ENCODE results near the gene FCN1.

FCN1 gene

GRCh38 chr9:134945509-134946275, 28.0 kb upstream of the FCN1 start:
- no peaks in the 10 kb centered on the region for H3K79me2 ChIP-seq
- H3K27ac ChIP-seq = no peak overlapping the region
- H3K9me3 ChIP-seq (ENCODE audit: control insufficient read depth, low read length) = no peaks in the 10 kb centered on the region
- H2AFZ ChIP-seq = no peak overlapping the region
- no peak for TF ChIP-seq CTCF (IDR thresholded peaks at IDR 0.05)
- H3K4me1 ChIP-seq = no peaks in the 10 kb centered on the region
- no peaks in the 10 kb centered on the region for H3K36me3 ChIP-seq (ENCODE audit: control insufficient read depth, insufficient read depth, low read length)
- no peaks in the 10 kb centered on the region for H3K27me3 ChIP-seq (ENCODE audit: control insufficient read depth, insufficient read depth, low read length)
- no peak overlapping the region for H3K9ac ChIP-seq
- H3K4me3 ChIP-seq (ENCODE audit: low read depth, low read length) = no peak overlapping the region
- no peak overlapping the region for H3K4me2 ChIP-seq (ENCODE audit: low read length)

DNA sequence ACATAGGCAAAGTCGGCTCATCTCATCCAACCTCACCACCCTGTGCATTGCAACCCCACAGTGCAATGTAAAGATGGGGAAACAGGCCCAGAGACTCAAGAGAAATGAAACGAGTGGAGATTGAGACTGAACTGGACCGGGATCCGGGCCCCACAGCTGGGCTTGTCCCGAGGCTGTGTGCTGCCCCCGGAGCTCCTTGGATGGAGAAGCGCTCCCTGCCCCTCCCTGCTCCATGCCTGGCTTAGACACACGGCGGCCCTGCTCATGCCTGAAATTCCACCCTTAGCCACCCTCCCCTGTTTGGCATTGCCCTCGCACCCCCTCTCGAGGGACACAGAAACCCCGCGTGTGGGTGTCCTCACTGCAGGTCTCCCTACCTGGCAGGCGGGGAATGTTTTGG, 27.2 kb upstream of the FCN1 start:
- no peak overlapping the region for H3K27ac ChIP-seq
- no peak for TF ChIP-seq CTCF (IDR thresholded peaks at IDR 0.05)

DNA sequence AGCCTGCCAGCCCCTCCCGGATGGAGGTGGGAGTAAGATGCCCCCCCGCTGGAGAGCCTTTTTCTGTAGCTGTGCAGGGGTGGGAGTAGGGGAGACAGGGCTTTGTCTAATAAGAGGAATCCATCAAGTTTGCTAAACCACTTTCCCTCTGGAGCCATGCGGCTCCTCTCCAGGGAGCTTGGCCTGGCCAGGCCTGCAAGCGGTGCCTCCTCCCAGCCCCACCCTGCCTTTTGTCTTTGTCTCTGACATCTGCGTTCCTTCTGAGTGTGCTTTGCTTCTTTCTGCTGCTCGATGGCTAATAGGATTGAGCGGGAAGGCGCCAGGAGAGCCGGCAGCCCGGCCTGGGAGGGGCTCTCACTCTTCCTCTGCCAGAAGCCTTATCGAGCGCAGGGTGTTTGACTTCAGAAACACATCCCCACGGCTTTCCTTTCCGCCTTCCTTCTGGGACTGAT, 26.7 kb upstream of the FCN1 start:
- H3K79me2 ChIP-seq = no peaks in the 10 kb centered on the region
- no peak overlapping the region for H3K4me3 ChIP-seq (ENCODE audit: low read depth, low read length)
- H3K4me2 ChIP-seq (ENCODE audit: low read length) = no peak overlapping the region
- H2AFZ ChIP-seq = peak overlapping the region; percentile 68
- TF ChIP-seq CTCF (IDR thresholded peaks at IDR 0.05) = no peak
- no peaks in the 10 kb centered on the region for H3K4me1 ChIP-seq
- no peaks in the 10 kb centered on the region for H3K27me3 ChIP-seq (ENCODE audit: control insufficient read depth, insufficient read depth, low read length)
- H3K36me3 ChIP-seq (ENCODE audit: control insufficient read depth, insufficient read depth, low read length) = no peaks in the 10 kb centered on the region
- H3K9me3 ChIP-seq (ENCODE audit: control insufficient read depth, low read length) = no peaks in the 10 kb centered on the region
- no peak overlapping the region for H3K27ac ChIP-seq
- no peak overlapping the region for H3K9ac ChIP-seq

More for the DNA sequence above, 27.2 kb upstream of the FCN1 start:
- Histone ChIP-seq H3K4me2 (ENCODE audit: low read length) (no peak overlapping the region), H3K9ac (no peak overlapping the region), H3K9me3 (ENCODE audit: control insufficient read depth, low read length) (no peaks in the 10 kb centered on the region), H3K4me3 (ENCODE audit: low read depth, low read length) (no peak overlapping the region), H3K36me3 (ENCODE audit: control insufficient read depth, insufficient read depth, low read length) (no peaks in the 10 kb centered on the region), H2AFZ (peak overlapping the region; percentile 68), H3K27me3 (ENCODE audit: control insufficient read depth, insufficient read depth, low read length) (no peaks in the 10 kb centered on the region), H3K4me1 (no peaks in the 10 kb centered on the region), H3K79me2 (no peaks in the 10 kb centered on the region)

- Histone ChIP-seq H3K27ac (no peak overlapping the region), H3K36me3 (ENCODE audit: control insufficient read depth, insufficient read depth, low read length) (no peaks in the 10 kb centered on the region), H3K4me3 (ENCODE audit: low read depth, low read length) (no peak overlapping the region), H3K27me3 (ENCODE audit: control insufficient read depth, insufficient read depth, low read length) (no peaks in the 10 kb centered on the region), H3K9me3 (ENCODE audit: control insufficient read depth, low read length) (no peaks in the 10 kb centered on the region), H3K79me2 (no peaks in the 10 kb centered on the region), H2AFZ (no peak overlapping the region), H3K9ac (no peak overlapping the region), H3K4me2 (ENCODE audit: low read length) (no peak overlapping the region), H3K4me1 (no peaks in the 10 kb centered on the region)
- no peak for TF ChIP-seq CTCF (IDR thresholded peaks at IDR 0.05)
Measured at GRCh38 chr9:134943836-134944235, 26.1 kb upstream of the FCN1 start.

DNA sequence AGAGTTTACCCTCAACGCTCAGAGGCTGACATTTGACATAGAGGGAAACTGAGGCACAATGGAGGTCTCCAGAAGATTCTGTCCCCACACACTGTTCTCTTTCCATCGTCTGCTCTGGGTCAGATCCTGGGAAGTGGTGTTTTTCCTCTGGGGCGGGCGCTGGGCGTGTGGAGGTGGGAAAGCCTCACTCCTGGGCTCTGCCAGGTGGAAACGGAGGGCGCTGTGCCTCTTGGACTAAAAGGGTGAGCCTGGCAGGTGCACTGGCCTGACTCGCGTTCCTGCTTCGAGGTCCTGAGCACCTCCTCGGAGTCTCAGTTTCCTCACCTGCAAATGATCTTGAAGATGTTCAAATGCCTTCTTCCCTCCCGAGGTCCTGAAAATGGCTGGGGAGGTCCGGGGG, 25.7 kb upstream of the FCN1 start:
- Histone ChIP-seq H2AFZ (no peak overlapping the region), H3K27ac (no peak overlapping the region), H3K4me2 (ENCODE audit: low read length) (no peak overlapping the region), H3K27me3 (ENCODE audit: control insufficient read depth, insufficient read depth, low read length) (no peaks in the 10 kb centered on the region), H3K4me3 (ENCODE audit: low read depth, low read length) (no peak overlapping the region), H3K9ac (no peak overlapping the region), H3K79me2 (no peaks in the 10 kb centered on the region), H3K36me3 (ENCODE audit: control insufficient read depth, insufficient read depth, low read length) (no peaks in the 10 kb centered on the region), H3K9me3 (ENCODE audit: control insufficient read depth, low read length) (no peaks in the 10 kb centered on the region), H3K4me1 (no peaks in the 10 kb centered on the region)
- TF ChIP-seq CTCF (IDR thresholded peaks at IDR 0.05) = no peak
